Measurements from ENCODE around the gene RGL3.
A peak's percentile ranks its signal among the peaks of the same experiment; 100 is the strongest.
"Not testable (repeated sequence)": the region's sequence is repeated elsewhere in the genome, so short reads cannot be mapped to it uniquely, and the experiment has no call there.

RGL3 gene

GRCh38 chr19:11460207-11460606 is 41.1 kb upstream of the RGL3 start:
- peak; percentile 36 for TF ChIP-seq CTCF (IDR thresholded peaks at IDR 0.05; ENCODE audit: extremely low read depth, insufficient read depth, missing control alignments)
- DNase-seq (ENCODE audit: low spot score), result no peak
- in situ Hi-C loops (cut with MboI; ENCODE audit: low pct_unique_long_range_greater_than_20kb, low sequenced_read_pairs, unreplicated experiment), result no loop called here

DNA sequence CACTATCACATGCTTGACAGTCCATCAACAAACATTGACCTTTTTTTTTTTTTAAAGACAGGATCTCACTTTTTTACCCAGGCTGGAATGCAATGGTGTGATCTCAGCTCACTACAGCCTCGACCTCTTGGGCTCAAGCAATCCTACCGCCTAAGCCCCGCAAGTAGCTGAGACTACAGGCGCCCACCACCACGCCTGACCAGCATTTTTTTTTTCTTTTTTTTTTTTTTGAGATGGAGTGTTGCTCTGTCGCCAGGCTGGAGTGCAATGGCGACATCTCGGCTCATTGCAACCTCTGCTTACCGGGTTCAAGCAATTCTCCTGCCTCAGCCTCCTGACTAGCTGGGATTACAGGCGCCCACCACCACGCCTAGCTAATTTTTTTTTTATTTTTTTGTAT is 39.8 kb upstream of the RGL3 start:
- DNase-seq (ENCODE audit: low spot score); in situ Hi-C loops (cut with MboI; ENCODE audit: low pct_unique_long_range_greater_than_20kb, low sequenced_read_pairs, unreplicated experiment): not testable (repeated sequence)

GRCh38 chr19:11458236-11458900 is 39.3 kb upstream of the RGL3 start:
- in situ Hi-C loops (cut with MboI; ENCODE audit: low pct_unique_long_range_greater_than_20kb, low sequenced_read_pairs, unreplicated experiment), result no loop called here
- TF ChIP-seq CTCF (IDR thresholded peaks at IDR 0.05; ENCODE audit: extremely low read depth, insufficient read depth, missing control alignments), result no peak
- no peak for DNase-seq (ENCODE audit: low spot score)

- no peak for TF ChIP-seq CTCF (IDR thresholded peaks at IDR 0.05; ENCODE audit: extremely low read depth, insufficient read depth, missing control alignments)
- no peak for DNase-seq (ENCODE audit: low spot score)
- in situ Hi-C loops (cut with MboI; ENCODE audit: low pct_unique_long_range_greater_than_20kb, low sequenced_read_pairs, unreplicated experiment), result no loop called here
Observed at GRCh38 chr19:11457831-11458230, 38.7 kb upstream of the RGL3 start.

- in situ Hi-C loops (cut with MboI; ENCODE audit: low pct_unique_long_range_greater_than_20kb, low sequenced_read_pairs, unreplicated experiment), result no loop called here
- no peak for TF ChIP-seq CTCF (IDR thresholded peaks at IDR 0.05; ENCODE audit: extremely low read depth, insufficient read depth, missing control alignments)
Observed at GRCh38 chr19:11457115-11457514, 38.0 kb upstream of the RGL3 start.

DNA sequence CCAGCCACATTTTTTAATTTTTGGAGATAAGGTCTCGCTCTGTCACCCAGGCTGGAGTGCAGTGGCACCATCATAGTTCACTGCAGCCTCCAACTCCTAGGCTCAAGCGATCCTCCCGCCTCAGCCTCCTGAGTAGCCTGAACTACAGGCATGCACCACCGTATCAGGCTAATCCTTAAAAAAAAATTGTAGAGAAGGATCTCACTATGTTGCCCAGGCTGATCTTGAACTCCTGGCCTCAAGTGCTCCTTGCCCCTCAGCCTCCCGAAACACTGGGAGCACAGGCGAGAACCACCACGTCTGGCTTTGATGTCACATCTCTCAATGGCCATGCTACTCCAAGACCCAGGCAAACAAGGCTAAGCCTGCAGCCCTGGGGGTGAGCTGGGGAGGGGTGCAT is 37.5 kb upstream of the RGL3 start:
- no peak for TF ChIP-seq CTCF (IDR thresholded peaks at IDR 0.05; ENCODE audit: extremely low read depth, insufficient read depth, missing control alignments)
- in situ Hi-C loops (cut with MboI; ENCODE audit: low pct_unique_long_range_greater_than_20kb, low sequenced_read_pairs, unreplicated experiment), result no loop called here
- no peak for DNase-seq (ENCODE audit: low spot score)

More at GRCh38 chr19:11457115-11457514, 38.0 kb upstream of the RGL3 start:
- no peak for DNase-seq (ENCODE audit: low spot score)

- DNase-seq (ENCODE audit: low spot score); in situ Hi-C loops (cut with MboI; ENCODE audit: low pct_unique_long_range_greater_than_20kb, low sequenced_read_pairs, unreplicated experiment): not testable (repeated sequence)
Observed at GRCh38 chr19:11455233-11455554, 36.1 kb upstream of the RGL3 start.

Data from GM13977 (cell line).